ENCODE results near the gene CDK2AP2.

DNA sequence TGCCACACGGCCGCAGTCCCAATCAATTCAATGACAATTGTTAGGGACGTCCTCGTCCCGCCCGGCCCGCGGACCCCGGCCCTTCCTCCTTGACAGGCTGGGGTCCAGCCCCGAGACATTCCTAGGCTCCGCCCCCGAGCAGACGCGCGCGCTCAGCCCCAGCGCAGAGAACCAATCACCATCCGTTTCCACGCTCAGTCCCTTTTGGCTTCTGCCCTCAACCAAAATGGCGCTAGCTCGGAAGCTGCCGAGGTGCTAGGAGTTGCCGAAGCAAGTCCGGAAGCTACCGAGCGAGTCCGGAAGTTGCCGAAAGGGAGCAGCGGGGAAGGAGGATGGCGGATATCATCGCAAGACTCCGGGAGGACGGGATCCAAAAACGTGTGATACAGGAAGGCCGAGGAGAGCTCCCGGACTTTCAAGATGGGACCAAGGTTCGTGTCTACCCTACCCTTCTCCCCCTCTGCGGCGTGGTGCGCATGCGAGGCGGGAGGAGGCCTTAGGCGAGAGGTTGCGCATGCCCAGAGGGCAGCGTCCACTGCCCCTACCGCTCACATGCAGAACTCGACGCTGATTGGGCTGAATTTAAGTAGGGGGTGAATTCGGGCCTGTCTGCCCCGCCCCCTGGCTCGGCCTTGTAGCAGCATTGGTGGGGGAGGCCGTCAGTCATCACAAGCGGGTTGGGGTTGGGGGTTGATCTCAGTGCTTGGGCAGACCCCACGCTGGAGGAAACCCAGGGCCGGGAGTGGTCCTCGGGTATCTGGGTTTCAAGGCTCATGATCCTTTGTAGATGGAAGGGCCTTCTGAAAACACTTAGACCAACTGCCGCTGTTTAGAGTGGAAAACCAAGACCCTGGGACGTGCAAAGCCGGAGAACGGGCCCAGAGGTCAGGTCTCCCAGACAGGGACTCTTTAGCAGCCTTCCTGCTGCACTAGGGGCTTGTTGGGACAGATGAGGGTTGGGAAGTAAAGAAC lies 24.8 kb downstream of the CDK2AP2 start, which contains the start of gene AIP:
- TF ChIP-seq POLR2A (IDR thresholded peaks at IDR 0.05): peak; percentile 42 to 56
- TF ChIP-seq, protein P1, sequence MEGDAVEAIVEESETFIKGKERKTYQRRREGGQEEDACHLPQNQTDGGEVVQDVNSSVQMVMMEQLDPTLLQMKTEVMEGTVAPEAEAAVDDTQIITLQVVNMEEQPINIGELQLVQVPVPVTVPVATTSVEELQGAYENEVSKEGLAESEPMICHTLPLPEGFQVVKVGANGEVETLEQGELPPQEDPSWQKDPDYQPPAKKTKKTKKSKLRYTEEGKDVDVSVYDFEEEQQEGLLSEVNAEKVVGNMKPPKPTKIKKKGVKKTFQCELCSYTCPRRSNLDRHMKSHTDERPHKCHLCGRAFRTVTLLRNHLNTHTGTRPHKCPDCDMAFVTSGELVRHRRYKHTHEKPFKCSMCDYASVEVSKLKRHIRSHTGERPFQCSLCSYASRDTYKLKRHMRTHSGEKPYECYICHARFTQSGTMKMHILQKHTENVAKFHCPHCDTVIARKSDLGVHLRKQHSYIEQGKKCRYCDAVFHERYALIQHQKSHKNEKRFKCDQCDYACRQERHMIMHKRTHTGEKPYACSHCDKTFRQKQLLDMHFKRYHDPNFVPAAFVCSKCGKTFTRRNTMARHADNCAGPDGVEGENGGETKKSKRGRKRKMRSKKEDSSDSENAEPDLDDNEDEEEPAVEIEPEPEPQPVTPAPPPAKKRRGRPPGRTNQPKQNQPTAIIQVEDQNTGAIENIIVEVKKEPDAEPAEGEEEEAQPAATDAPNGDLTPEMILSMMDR (IDR thresholded peaks at IDR 0.05): peak in 1 of 4 experiments; percentile 50
